ENCODE measurements around the gene SPEF1. TPM values are rescaled to one million over a fixed set of nuclear protein-coding genes. Genes with fewer than 3 reads are reported as not detected.

The SPEF1 gene
- total and polyA plus RNA-seq, 2 experiments from 2014 or later: 0.63 TPM; not detected in 1

DNA sequence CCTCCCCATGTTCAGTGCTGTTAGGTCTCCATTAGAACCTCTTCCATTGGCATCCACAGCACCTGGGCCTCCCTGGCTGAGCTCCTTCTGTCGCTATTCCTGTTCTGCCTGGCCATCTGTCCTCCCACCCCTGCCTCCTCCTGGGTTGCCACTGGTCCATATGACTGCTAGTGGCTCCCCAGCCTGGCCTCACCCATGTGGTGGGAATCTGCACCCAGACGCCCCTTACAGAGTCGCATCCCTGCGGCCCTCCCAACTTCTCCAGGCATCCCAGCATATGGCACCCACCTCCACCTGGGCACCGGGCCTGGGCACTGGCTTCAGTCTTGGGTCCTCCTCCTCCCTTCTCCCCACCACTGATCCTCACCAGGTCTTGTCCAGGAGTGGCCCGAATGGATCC, 22.6 kb upstream of the SPEF1 start:
- no peaks in the 10 kb centered on the region for H4K20me1 ChIP-seq (ENCODE audit: insufficient read depth, poor library complexity, severe bottlenecking)
- WGBS (ENCODE audit: low lambda C conversion rate, missing lambda C conversion rate): over 99% methylated on average over 6 of the region's 6 CpGs
- no peak overlapping the region for H3K4me2 ChIP-seq
- H2AFZ ChIP-seq: no peak overlapping the region
- H3K4me3 ChIP-seq: no peak overlapping the region
- H3K9me3 ChIP-seq (ENCODE audit: low read depth): no peaks in the 10 kb centered on the region
- H3K27me3 ChIP-seq: no peaks in the 10 kb centered on the region
- TF ChIP-seq EZH2 (IDR thresholded peaks at IDR 0.05; ENCODE audit: borderline replicate concordance): no peak
- TF ChIP-seq CTCF (IDR thresholded peaks at IDR 0.05; ENCODE audit: poor library complexity): no peak
- no peak for TF ChIP-seq EZH2phosphoT487 (IDR thresholded peaks at IDR 0.05; ENCODE audit: low read depth, severe bottlenecking, unreplicated experiment)
- peaks cover 4% of the 10 kb centered on the region for H3K79me2 ChIP-seq
- DNase-seq (ENCODE audit: low spot score): no peak
- no peaks in the 10 kb centered on the region for H3K9me2 ChIP-seq (replicated peaks; ENCODE audit: insufficient read depth)
- peaks cover 43% of the 10 kb centered on the region for H3K4me1 ChIP-seq (ENCODE audit: insufficient read depth)
- H3K27ac ChIP-seq: no peak overlapping the region
- no peaks in the 10 kb centered on the region for H3K36me3 ChIP-seq (replicated peaks; ENCODE audit: insufficient read depth, low read depth)

GRCh38 chr20:3803289-3803688, 22.0 kb upstream of the SPEF1 start:
- Histone ChIP-seq H3K9me2 (replicated peaks; ENCODE audit: insufficient read depth) (no peaks in the 10 kb centered on the region), H3K36me3 (replicated peaks; ENCODE audit: insufficient read depth, low read depth) (no peaks in the 10 kb centered on the region), H2AFZ (no peak overlapping the region), H3K79me2 (peaks cover 10% of the 10 kb centered on the region), H4K20me1 (ENCODE audit: insufficient read depth, poor library complexity, severe bottlenecking) (no peaks in the 10 kb centered on the region), H3K27ac (no peak overlapping the region), H3K9me3 (ENCODE audit: low read depth) (no peaks in the 10 kb centered on the region), H3K4me3 (no peak overlapping the region), H3K4me1 (ENCODE audit: insufficient read depth) (peaks cover 45% of the 10 kb centered on the region), H3K4me2 (no peak overlapping the region), H3K27me3 (no peaks in the 10 kb centered on the region)
- no peak for TF ChIP-seq EZH2 (IDR thresholded peaks at IDR 0.05; ENCODE audit: borderline replicate concordance)
- TF ChIP-seq CTCF (IDR thresholded peaks at IDR 0.05; ENCODE audit: poor library complexity): no peak
- no peak for TF ChIP-seq EZH2phosphoT487 (IDR thresholded peaks at IDR 0.05; ENCODE audit: low read depth, severe bottlenecking, unreplicated experiment)
- 96% methylated on average over 14 of the region's 14 CpGs for WGBS (ENCODE audit: low lambda C conversion rate, missing lambda C conversion rate)
- DNase-seq (ENCODE audit: low spot score): no peak

GRCh38 chr20:3802524-3803239, 21.4 kb upstream of the SPEF1 start:
- Histone ChIP-seq H3K36me3 (replicated peaks; ENCODE audit: insufficient read depth, low read depth) (no peaks in the 10 kb centered on the region), H4K20me1 (ENCODE audit: insufficient read depth, poor library complexity, severe bottlenecking) (no peaks in the 10 kb centered on the region), H3K27ac (no peak overlapping the region), H3K9me3 (ENCODE audit: low read depth) (no peaks in the 10 kb centered on the region), H3K9me2 (replicated peaks; ENCODE audit: insufficient read depth) (no peaks in the 10 kb centered on the region), H3K27me3 (no peaks in the 10 kb centered on the region), H3K4me2 (no peak overlapping the region), H3K4me3 (no peak overlapping the region), H2AFZ (no peak overlapping the region), H3K79me2 (peaks cover 10% of the 10 kb centered on the region), H3K4me1 (ENCODE audit: insufficient read depth) (peaks cover 42% of the 10 kb centered on the region)
- TF ChIP-seq EZH2phosphoT487 (IDR thresholded peaks at IDR 0.05; ENCODE audit: low read depth, severe bottlenecking, unreplicated experiment): no peak
- no peak for TF ChIP-seq EZH2 (IDR thresholded peaks at IDR 0.05; ENCODE audit: borderline replicate concordance)
- TF ChIP-seq CTCF (IDR thresholded peaks at IDR 0.05; ENCODE audit: poor library complexity): no peak
- DNase-seq (ENCODE audit: low spot score): no peak
- 94% methylated on average over 11 of the region's 11 CpGs for WGBS (ENCODE audit: low lambda C conversion rate, missing lambda C conversion rate)
